NOMO-1 (cell line): ENCODE data around the gene SPAG6.
A peak's percentile ranks its signal among the peaks of the same experiment; 100 is the strongest.
"Not testable (repeated sequence)": the region's sequence is repeated elsewhere in the genome, so short reads cannot be mapped to it uniquely, and the experiment has no call there.

Experiments used
- DNase-seq, 2 experiments: peaks; one replicate each; lab custom pipeline; 2025; ENCODE audit not compliant: unreplicated experiment in 2 of 2; lab: John Stamatoyannopoulos, UW

The SPAG6 gene

GRCh38 chr10:22368981-22369380, 23.7 kb downstream of the SPAG6 start:
- DNase-seq, result no peak

- DNase-seq, result peak; percentile 49 to 93
Observed at GRCh38 chr10:22369434-22370072, 24.3 kb downstream of the SPAG6 start.

GRCh38 chr10:22370320-22370719, 25.0 kb downstream of the SPAG6 start:
- peak in 1 of 2 experiments; percentile 59 for DNase-seq

- DNase-seq, result no peak
Observed at GRCh38 chr10:22372298-22372697, 27.0 kb downstream of the SPAG6 start.

GRCh38 chr10:22372917-22373316, 27.6 kb downstream of the SPAG6 start:
- no peak for DNase-seq

GRCh38 chr10:22374489-22375126, 29.3 kb downstream of the SPAG6 start:
- DNase-seq, result peak; percentile 41 to 62

- no peak for DNase-seq
Observed at GRCh38 chr10:22379059-22379458, 33.8 kb downstream of the SPAG6 start.

GRCh38 chr10:22381262-22381661, 36.0 kb downstream of the SPAG6 start:
- no peak for DNase-seq

- peak; percentile 55 to 79 for DNase-seq
Observed at GRCh38 chr10:22386503-22386902, 41.2 kb downstream of the SPAG6 start.

GRCh38 chr10:22389856-22390589, 44.7 kb downstream of the SPAG6 start:
- no peak for DNase-seq

- no peak for DNase-seq
Observed at GRCh38 chr10:22391600-22391999, 46.3 kb downstream of the SPAG6 start.

- not testable (repeated sequence) for DNase-seq
Observed at GRCh38 chr10:22396195-22396594, 50.9 kb downstream of the SPAG6 start.

GRCh38 chr10:22406916-22407315, 61.6 kb downstream of the SPAG6 start:
- DNase-seq, result not testable (repeated sequence)

GRCh38 chr10:22410394-22410793, 65.1 kb downstream of the SPAG6 start:
- DNase-seq, result no peak

GRCh38 chr10:22410846-22411245, 65.5 kb downstream of the SPAG6 start:
- no peak for DNase-seq

- DNase-seq, result no peak
Observed at GRCh38 chr10:22414146-22414545, 68.8 kb downstream of the SPAG6 start.

GRCh38 chr10:22415072-22415471, 69.8 kb downstream of the SPAG6 start:
- no peak for DNase-seq

GRCh38 chr10:22417736-22418268, 72.5 kb downstream of the SPAG6 start:
- DNase-seq, result no peak

- DNase-seq, result peak in 1 of 2 experiments; percentile 14
Observed at GRCh38 chr10:22420787-22421517, 75.7 kb downstream of the SPAG6 start.

- DNase-seq, result no peak
Observed at GRCh38 chr10:22426653-22427052, 81.4 kb downstream of the SPAG6 start.

- DNase-seq, result no peak
Observed at GRCh38 chr10:22427101-22427500, 81.8 kb downstream of the SPAG6 start.
